Fibroblast of skin of right quadriceps (primary cell): ENCODE data around the gene LOXHD1.

Experiments
- DNase-seq: peaks from one replicate; pipeline ENCODE4 v3.0.0-alpha.2; 2013

Gene LOXHD1

DNA sequence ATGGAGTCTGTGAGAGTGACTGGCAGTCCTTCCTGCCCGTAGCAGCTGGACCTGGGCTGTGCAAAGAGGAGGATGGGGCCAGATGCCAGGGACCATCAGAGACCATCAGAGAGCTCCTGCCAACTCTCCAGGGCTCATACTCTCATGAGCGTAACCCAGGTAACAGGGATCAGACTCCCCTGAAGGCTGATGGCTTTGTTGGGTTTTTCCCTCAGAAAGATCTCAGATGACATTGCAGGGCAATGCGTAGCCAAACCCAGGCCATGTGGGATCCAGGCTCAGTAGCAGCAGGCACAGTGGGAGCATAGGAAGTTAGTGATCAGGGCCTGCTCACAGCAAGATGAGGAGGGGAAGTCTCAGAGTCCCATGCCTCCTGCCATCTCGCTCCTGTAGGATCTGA lies 218.0 kb downstream of the LOXHD1 start:
- no peak for DNase-seq

DNA sequence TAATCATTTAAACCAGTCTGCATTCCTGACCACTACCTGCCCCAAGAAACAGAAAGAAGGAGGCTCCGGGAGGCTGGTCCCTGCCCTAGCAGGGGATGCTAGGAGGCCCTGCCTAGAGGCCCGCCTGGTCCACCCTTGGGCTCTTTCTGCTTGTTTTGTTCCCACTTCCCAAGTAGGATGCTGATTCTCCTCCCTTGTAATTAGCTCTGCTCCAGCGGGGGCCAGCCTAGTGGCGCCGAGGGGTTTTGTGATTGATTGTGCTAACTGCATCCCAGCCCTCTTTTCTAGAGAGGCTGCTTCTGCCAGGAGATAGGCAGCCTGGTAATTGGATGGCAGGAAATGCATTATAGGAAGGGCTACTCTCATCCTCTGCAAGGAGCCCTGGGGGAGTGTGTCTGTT lies 220.0 kb downstream of the LOXHD1 start:
- DNase-seq: no peak

GRCh38 chr18:46436621-46437020 lies 220.4 kb downstream of the LOXHD1 start:
- DNase-seq: no peak

DNA sequence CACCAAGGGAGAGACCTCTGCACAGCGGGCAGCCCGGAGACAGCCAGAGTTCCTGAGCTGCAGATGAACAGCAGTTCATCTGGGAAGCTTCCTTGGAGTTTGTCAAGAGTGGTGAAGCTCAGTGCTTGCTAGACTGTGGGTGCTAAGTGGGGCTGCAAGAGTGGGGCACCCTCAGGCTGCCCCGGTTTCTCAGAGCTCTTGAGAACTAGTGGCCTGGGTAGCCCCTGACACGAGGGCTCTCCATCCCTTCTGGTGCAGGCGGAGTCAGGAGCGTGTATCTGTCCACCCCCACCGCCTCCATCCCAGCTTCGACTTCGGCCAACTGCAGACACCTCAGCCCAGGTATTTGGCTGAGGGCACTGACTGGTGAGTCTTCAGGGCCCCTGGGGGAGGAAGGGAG lies 222.0 kb downstream of the LOXHD1 start:
- no peak for DNase-seq

GRCh38 chr18:46434629-46435028 lies 222.4 kb downstream of the LOXHD1 start:
- no peak for DNase-seq

- no peak for DNase-seq
Observed at GRCh38 chr18:46433121-46433826, 223.7 kb downstream of the LOXHD1 start.

- DNase-seq: no peak
Observed at GRCh38 chr18:46431522-46432171, 225.4 kb downstream of the LOXHD1 start.

DNA sequence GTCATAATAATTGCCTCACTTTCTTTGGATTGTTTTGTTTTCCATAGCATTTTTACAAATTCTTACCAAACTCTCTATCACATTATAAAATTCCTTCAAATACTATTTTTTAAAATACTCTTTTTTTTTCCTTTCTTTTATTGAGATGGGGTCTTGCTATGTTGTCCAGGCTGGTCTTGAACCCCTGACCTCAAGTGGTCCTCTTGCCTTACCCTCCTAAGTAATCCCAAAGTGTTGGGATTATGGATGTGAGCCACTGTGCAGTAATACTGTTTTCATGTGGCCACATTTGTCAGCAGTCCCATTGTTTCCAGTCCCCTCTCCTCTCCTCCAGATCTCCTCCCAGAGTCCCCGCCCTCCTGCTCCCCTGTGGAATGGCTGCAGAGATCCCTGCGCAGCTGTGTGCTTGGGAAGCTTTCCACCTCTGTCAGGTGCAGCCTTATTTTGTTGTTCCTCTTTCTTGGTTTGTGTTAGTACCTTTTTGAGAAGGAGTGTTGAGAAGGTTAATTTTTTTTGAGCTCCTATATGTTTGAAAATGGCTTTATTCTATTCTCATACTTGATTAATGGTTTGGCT lies 227.3 kb downstream of the LOXHD1 start:
- DNase-seq: no peak

GRCh38 chr18:46429130-46429529 lies 227.9 kb downstream of the LOXHD1 start:
- DNase-seq: no peak

GRCh38 chr18:46428368-46428767 lies 228.7 kb downstream of the LOXHD1 start:
- no peak for DNase-seq

- DNase-seq: no peak
Observed at GRCh38 chr18:46427216-46427995, 229.6 kb downstream of the LOXHD1 start.
